HepG2 (cell line): ENCODE measurements around the gene ELF1. TPM values are rescaled to one million over a fixed set of nuclear protein-coding genes. Genes with fewer than 3 reads are reported as not detected.

Experiments
- AFF4 ChIP-seq: sonication (generic); formaldehyde crosslinking; IDR thresholded peaks from 2 replicates; pipeline ENCODE4 v1.4.0; 2020; ENCODE audit warnings: missing genetic modification reagents
- ASH2L ChIP-seq: fragments of 300-600, 200-600 bp; sonication (generic); IDR thresholded peaks from 2 replicates; pipeline ENCODE4 v1.7.0; 2017; ENCODE audit warnings: low read depth, mild to moderate bottlenecking, moderate library complexity, mixed read lengths, low read length; ENCODE audit not compliant: insufficient read length
- ATF1 ChIP-seq: IDR thresholded peaks from 2 replicates; pipeline ENCODE4 v1.6.1; 2016; ENCODE audit warnings: mild to moderate bottlenecking, control low read depth
- ELF1 ChIP-seq: sonication (generic); formaldehyde crosslinking; IDR thresholded peaks from 2 replicates; pipeline ENCODE4 v1.4.0; 2020; ENCODE audit warnings: missing genetic modification reagents
- ETV6 ChIP-seq: sonication (generic); formaldehyde crosslinking; conservative IDR thresholded peaks from 2 replicates; pipeline ENCODE4 v1.4.0; 2020; ENCODE audit warnings: missing genetic modification reagents
- GFI1 ChIP-seq: sonication (generic); formaldehyde crosslinking; IDR thresholded peaks from 2 replicates; pipeline ENCODE4 v1.5.0; 2020; ENCODE audit warnings: missing genetic modification reagents, mild to moderate bottlenecking, borderline replicate concordance
- GPBP1L1 ChIP-seq: sonication (generic); formaldehyde crosslinking; IDR thresholded peaks from 2 replicates; pipeline ENCODE4 v1.5.0; 2020; ENCODE audit warnings: mild to moderate bottlenecking, missing genetic modification reagents
- MAZ ChIP-seq, 2 experiments: sonication (generic) in 1 of 2; formaldehyde crosslinking in 1 of 2; IDR thresholded peaks; 2 replicates each; pipeline versions ENCODE4 v1.5.0 to v1.6.1; 2012 to 2020; ENCODE audit warnings: low read depth in 2 of 2, mild to moderate bottlenecking in 2 of 2, borderline replicate concordance in 1 of 2, improper control_type of control experiment in 1 of 2, low read length in 1 of 2, missing genetic modification reagents in 1 of 2, moderate library complexity in 1 of 2
- PAXIP1 ChIP-seq: sonication (generic); formaldehyde crosslinking; conservative IDR thresholded peaks from 2 replicates; pipeline ENCODE4 v1.4.0; 2020; ENCODE audit warnings: mild to moderate bottlenecking, missing genetic modification reagents, moderate library complexity
- SALL1 ChIP-seq: sonication (generic); formaldehyde crosslinking; IDR thresholded peaks from 2 replicates; pipeline ENCODE4 v1.8.0; 2022; ENCODE audit warnings: mild to moderate bottlenecking, missing genetic modification reagents
- SAP130 ChIP-seq: IDR thresholded peaks from 2 replicates; pipeline ENCODE4 v1.6.1; 2016; ENCODE audit warnings: low read depth
- TP53 ChIP-seq: sonication (generic); formaldehyde crosslinking; conservative IDR thresholded peaks from 2 replicates; pipeline ENCODE4 v1.4.0; 2020; ENCODE audit warnings: missing genetic modification reagents
- ZBTB21 ChIP-seq: sonication (generic); formaldehyde crosslinking; IDR thresholded peaks from 2 replicates; pipeline ENCODE4 v1.4.0; 2020; ENCODE audit warnings: missing genetic modification reagents
- ZNF138 ChIP-seq: sonication (generic); formaldehyde crosslinking; IDR thresholded peaks from 2 replicates; pipeline ENCODE4 v1.5.0; 2020; ENCODE audit warnings: mild to moderate bottlenecking, low read depth, missing genetic modification reagents
- ZNF274 ChIP-seq: sonication (generic); formaldehyde crosslinking; IDR thresholded peaks from 2 replicates; pipeline ENCODE4 v1.5.1; 2020; ENCODE audit warnings: mild to moderate bottlenecking, missing genetic modification reagents
- ZXDC ChIP-seq: sonication (generic); formaldehyde crosslinking; IDR thresholded peaks from 2 replicates; pipeline ENCODE4 v1.5.0; 2020; ENCODE audit warnings: mild to moderate bottlenecking, missing genetic modification reagents
- polyA plus RNA-seq, 8 experiments: library from polyadenylated mRNA; depleted of rRNA in 3 of 8; stranded (reverse) in 7 of 8; unstranded in 1 of 8; fragments of >200 nt; fragmentation: Illumina TruSeq in 4 of 8; extraction: Trizol in 4 of 8; gene quantifications; 2 replicates each; pipeline versions ENCODE4 v1.2.1 to v1.2.3, GENCODE V29; 2011 to 2016; ENCODE audit warnings: low read depth in 4 of 8, missing spikeins in 1 of 8, mixed read lengths in 1 of 8; ENCODE audit not compliant: insufficient read depth in 1 of 8
- total RNA-seq, 5 experiments: library from RNA; depleted of rRNA; stranded (reverse); fragments of >200 nt; fragmentation: Illumina TruSeq; extraction: Trizol; gene quantifications; 2 replicates each; pipeline ENCODE4 v1.2.3, GENCODE V29; 2016; ENCODE audit warnings: low read depth in 1 of 5

ELF1 gene
- total and polyA plus RNA-seq, 2 of the 13 experiments (the other 11 are each of a cell fraction or from before 2014, with no cell fraction given): 24.6 to 71.5 TPM

GRCh38 chr13:41019578-41020347 is 647 bp upstream of the ELF1 start (continued):
- TF ChIP-seq AFF4 (CRISPR knock-in tag): 0 out of 2 replicates have a peak, but pooled peaks have one; percentile 43
- no peak for TF ChIP-seq GPBP1L1 (CRISPR knock-in tag)
- TF ChIP-seq ETV6 (CRISPR knock-in tag): no peak
- peak; percentile 78 for TF ChIP-seq PAXIP1 (CRISPR knock-in tag)
- no peak for TF ChIP-seq ZBTB21 (CRISPR knock-in tag)
- TF ChIP-seq ZNF138 (CRISPR knock-in tag): no peak
- TF ChIP-seq ZXDC (CRISPR knock-in tag): no peak
- peak; percentile 21; the same call in 1 of the 2 replicates for TF ChIP-seq GFI1 (CRISPR knock-in tag)
- peak; percentile 52 for TF ChIP-seq ASH2L
- TF ChIP-seq ATF1 (CRISPR knock-in tag): no peak
- TF ChIP-seq MAZ (IDR thresholded peaks at IDR 0.05; ENCODE audit: borderline replicate concordance, low read depth, low read length): no peak
- TF ChIP-seq MAZ (CRISPR knock-in tag; IDR thresholded peaks at IDR 0.05; ENCODE audit: low read depth): no peak
- no peak for TF ChIP-seq ELF1 (CRISPR knock-in tag)
- no peak for TF ChIP-seq TP53 (CRISPR knock-in tag)
- no peak for TF ChIP-seq ZNF274 (CRISPR knock-in tag)
- 0 out of 2 replicates have a peak, but pooled peaks have one; percentile 17 for TF ChIP-seq SALL1 (CRISPR knock-in tag)
- peak; percentile 50 for TF ChIP-seq SAP130 (CRISPR knock-in tag)
